Activated effector memory CD4-positive, alpha-beta T cell treated with anti-CD3 and anti-CD28 coated beads, Interleukin-2, amount 50 U/mL, for 16 hours (primary cell): ENCODE results near the gene RTN4R.
"Not testable (repeated sequence)": the region's sequence is repeated elsewhere in the genome, so short reads cannot be mapped to it uniquely, and the experiment has no call there.

Experiments used
- DNase-seq: peaks from one replicate; pipeline ENCODE4 v3.0.0-alpha.2; 2020

The RTN4R gene

GRCh38 chr22:20269673-20270072 is 1.6 kb upstream of the RTN4R start:
- not testable (repeated sequence) for DNase-seq

- DNase-seq: not testable (repeated sequence)
Observed at GRCh38 chr22:20269201-20269600, 1.1 kb upstream of the RTN4R start.

GRCh38 chr22:20267441-20268278 is 458 bp downstream of the RTN4R start:
- no peak for DNase-seq

GRCh38 chr22:20266667-20267440 is 1.3 kb downstream of the RTN4R start:
- DNase-seq: not testable (repeated sequence)

DNA sequence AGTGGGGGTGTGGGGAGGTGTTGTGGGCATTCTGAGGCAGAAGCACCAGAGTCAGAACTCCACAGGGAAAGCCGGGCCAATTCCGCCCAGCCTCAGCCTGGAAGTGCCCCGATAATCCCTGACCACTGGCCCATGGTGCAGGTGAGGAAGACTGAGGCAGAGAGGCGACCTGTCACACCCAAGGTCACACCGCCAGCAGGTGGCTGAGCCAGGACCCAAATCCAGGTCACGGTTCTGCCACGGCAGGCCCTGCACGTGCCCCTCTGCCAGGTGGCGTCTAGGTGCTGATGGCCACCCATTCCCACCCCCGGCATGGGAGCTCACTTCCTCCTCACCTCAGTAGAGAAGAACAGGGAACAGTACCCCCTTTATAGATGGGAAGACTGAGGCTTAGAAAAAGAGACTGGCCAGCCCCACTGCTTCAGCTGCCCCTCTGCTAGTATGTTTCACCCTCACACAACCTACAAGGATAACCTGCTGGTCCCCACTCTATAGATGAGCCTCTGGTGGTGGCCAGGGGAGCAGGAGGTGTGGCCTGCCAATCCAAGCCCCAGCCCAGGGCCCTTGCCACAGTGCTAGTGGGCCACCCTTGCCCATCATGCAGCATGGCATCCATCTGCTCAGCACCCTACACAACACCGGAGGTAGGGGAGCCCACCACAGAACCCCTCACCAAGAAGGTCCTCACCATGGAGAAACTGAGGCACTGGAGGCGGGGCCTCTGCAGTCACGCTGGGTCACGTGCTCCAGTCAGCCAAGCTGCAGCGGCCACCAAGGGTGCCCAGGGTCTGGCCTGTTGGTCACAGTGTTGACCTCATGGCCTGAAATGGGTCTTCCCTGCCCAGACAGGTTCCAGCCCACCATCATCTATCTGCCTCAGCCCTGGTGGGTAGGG is 2.1 kb downstream of the RTN4R start:
- not testable (repeated sequence) for DNase-seq

DNA sequence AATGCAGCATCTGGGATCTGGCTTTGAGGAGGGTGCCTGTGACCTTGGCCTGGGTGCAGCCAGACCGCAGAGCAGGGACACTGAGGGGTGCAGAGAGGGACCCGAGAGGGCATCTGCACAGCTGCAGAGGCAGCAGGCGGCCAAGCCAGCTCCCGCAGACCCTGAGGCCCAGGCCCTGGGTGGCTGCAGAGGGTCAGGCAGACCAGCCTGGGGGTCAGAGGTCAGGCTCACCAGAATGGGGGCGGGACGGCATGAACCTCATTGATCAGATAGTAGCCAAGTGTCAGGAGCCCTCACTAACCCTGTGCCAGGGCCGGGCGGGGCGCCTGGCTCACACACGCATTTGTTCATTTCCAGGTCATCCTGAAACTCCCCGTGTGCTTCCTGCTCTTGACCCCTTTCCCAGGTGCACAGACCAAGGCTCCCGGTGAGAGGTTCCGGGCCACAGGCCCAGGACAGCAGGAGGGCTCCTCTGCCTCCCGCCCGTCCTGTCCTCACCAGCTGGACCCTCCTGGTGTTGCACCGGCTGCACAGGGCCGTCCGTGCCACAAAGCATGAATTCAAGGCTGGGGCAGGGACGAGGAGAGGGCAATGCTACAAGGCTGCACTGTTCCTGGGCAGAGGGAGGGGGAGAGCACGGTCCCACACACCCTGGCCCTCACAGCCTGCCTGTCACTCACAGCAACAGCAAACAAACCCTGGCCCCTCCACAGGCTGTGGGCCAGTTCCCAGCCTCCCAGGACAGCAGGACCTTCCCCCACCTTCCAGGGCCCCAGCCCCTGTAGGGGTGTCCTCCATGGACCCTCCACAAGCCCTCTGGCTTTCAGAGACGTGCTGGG is 3.3 kb downstream of the RTN4R start:
- no peak for DNase-seq

DNA sequence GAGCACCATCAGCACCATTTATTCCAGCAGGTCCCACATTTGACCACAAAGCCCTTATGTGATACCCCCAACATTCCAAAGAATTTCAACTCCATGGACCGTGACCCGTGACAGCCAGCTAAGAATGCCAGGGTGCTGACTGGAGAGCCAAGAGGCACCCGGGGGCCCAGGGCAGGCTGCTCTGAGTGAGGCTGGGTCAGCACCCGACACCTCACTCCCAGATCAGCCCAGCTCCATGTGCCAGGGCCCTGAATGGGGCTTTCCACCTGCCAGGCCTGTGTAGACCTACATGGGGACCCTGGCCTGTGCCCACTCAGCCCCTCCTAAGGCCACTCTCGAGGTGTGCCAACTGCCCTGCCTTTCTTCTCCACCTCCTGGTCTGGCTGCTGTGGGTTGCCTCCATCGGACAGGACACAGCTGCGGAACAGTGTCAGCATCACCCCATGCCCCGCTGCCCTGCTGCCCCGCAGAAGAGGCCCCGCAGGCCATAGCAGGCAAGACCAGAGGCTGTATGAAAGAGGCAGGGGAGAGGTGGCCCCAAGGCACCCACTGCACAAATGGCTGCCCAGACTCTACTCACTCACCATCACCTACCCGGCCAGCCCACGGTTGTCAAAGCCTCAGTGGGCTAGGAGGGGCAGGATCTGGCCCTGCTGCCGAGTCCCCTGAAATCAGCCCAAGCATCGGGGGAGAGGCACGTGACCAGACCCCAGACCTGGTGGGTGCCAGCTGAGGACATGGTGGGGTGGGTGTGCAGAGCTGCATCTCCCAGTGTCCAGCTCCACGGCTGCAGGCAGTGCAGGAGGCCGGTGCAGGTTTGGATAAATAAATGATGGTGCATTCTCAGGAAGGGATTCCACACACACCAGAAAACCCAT is 4.5 kb downstream of the RTN4R start:
- DNase-seq: not testable (repeated sequence)

- no peak for DNase-seq
Observed at GRCh38 chr22:20262582-20263147, 5.5 kb downstream of the RTN4R start.

- no peak for DNase-seq
Observed at GRCh38 chr22:20261848-20262581, 6.1 kb downstream of the RTN4R start.

GRCh38 chr22:20260071-20260765 is 7.9 kb downstream of the RTN4R start:
- no peak for DNase-seq

DNA sequence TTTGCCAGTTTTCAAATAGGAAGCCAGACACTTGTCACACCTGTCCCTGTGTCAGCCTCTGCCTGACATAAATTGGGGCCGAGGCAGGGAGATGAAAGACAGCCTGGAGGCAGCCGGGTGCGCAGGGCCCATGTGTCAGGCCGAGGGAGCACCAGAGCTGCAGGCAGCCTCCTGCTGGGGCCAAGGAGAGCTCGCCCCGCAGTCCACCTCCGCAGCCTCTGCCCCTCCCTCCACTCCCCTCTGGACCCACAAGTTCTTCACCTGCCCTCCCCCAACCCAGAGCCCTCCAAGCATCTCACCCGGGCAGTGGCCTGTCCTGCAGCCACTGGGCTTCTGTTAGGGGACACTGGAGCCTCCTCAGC is 8.8 kb downstream of the RTN4R start:
- no peak for DNase-seq

DNA sequence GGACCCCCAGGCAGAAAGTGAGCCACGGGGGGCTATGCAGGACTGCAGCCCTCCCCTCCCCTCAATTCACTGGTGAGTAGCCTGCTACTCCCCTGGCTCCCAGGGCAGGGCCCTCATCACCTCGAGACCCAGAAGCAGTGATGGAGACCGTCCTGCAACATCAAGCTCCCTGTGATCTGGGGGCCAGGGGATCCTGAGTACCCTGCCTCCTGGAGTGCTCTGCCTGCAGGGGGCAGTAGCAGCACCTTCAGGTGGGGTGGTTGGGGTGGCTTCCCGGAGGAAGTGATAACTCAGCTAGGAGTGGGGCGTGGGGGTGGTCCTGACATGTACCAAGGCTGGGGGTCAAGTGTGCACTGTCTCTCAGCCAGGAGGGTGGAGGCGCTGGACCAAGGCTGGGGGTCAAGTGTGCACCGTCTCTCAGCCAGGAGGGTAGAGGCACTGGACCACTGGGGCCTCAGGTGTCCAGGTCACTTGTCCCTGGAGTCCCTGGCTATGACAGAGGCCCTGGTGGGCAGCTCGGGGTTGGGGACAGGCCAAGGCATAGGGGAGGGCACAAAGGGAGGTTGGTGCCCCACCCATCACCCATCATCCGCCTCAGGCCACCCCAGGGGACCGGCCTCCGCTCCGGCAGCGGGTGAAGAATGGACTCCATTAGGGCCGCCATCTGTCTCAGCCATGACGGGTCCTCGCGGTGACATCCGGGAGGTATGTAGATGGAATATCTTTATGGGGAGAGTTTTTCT is 9.4 kb downstream of the RTN4R start:
- DNase-seq: peak; percentile 72

DNA sequence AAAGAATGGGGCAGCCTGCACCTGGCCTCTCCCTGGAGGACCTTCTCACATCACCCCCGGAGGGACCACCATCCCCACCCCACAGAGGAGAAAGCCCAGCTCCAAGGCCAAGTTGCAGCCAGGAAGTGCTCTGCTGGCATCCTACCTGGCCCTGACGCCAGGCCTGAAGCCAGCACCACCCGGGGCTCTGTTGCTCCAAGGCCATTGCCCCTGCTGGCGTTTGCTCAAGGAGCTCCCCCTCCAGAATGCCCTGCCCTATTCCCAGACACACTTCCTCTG is 10.2 kb downstream of the RTN4R start:
- DNase-seq: no peak

GRCh38 chr22:20257212-20258020 is 10.7 kb downstream of the RTN4R start:
- no peak for DNase-seq

- DNase-seq: no peak
Observed at GRCh38 chr22:20256551-20257211, 11.4 kb downstream of the RTN4R start.

DNA sequence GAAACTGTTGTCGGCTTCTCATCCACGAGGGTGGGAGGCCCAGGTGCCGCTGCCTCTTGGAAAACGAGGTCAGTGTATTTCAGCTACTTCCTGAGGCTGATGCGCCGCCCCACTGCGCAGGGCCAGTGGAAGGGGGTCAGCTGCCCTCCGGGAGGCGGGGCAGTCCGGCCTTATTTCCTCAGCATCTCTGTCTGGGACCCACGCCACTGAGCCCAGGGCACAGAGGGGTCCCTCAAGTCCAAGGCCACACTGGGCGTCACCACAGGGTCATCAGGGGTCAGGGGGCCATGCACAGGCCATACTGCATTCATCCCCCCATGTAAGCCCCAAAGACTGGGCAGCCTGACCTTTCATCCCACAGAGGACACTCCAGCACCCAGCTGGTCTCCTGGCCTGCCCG is 12.1 kb downstream of the RTN4R start:
- no peak for DNase-seq
